BE2C (cell line): ENCODE measurements around the gene MMS22L.

ENCODE experiments used
- DNase-seq: peaks from one replicate; pipeline ENCODE4 v3.0.0-alpha.2; 2020
- H3K27me3 ChIP-seq: fragments of 250-450 bp; sonication (Bioruptor Pico); 2 replicates; pipeline ENCODE4 v1.5.1; 2020; ENCODE audit warnings: mild to moderate bottlenecking
- H3K36me3 ChIP-seq: fragments of 250-450 bp; sonication (Bioruptor Pico); 2 replicates; pipeline ENCODE4 v1.5.1; 2020; ENCODE audit warnings: mild to moderate bottlenecking
- H3K4me1 ChIP-seq: fragments of 250-450 bp; sonication (Bioruptor Pico); 2 replicates; pipeline ENCODE4 v1.5.1; 2020
- H3K4me3 ChIP-seq: 2 replicates; pipeline ENCODE4 v1.5.1; 2011; ENCODE audit warnings: low read depth, low read length
- H3K9me3 ChIP-seq: fragments of 250-450 bp; sonication (Bioruptor Pico); 2 replicates; pipeline ENCODE4 v1.5.1; 2020
- TF ChIP-seq, protein P1 (sequence below): IDR thresholded peaks from 2 replicates; pipeline ENCODE4 v1.5.1; 2012; ENCODE audit warnings: mild to moderate bottlenecking, low read depth, low read length

The MMS22L gene

DNA sequence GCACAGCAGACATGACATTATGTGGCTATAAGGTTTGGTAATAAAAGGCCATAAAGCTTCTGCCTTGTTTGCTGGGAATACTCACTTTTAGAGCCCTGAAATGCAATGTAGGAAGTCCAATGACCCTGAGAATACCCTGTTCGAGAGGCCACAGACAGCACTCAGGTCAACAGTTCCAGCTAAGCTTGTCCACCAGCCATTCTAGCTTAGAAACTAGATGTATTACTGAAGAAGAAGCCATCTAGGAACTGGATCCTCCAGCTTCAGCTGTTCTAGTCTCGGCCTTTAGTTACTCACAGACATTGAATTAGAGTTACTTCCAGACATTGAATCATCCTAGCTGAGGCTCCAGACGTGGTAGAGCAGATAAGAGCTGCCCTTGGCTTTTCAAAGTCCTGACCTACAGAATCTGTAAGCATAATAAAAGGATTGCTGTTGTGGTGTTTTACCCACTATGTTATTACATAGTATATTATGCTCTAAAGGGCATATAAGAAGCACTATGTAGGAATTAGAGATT is 84.9 kb downstream of the MMS22L start:
- H3K36me3 ChIP-seq = peaks cover 6% of the 10 kb centered on the region; the same call in 1 of the 2 replicates
- TF ChIP-seq, protein P1, sequence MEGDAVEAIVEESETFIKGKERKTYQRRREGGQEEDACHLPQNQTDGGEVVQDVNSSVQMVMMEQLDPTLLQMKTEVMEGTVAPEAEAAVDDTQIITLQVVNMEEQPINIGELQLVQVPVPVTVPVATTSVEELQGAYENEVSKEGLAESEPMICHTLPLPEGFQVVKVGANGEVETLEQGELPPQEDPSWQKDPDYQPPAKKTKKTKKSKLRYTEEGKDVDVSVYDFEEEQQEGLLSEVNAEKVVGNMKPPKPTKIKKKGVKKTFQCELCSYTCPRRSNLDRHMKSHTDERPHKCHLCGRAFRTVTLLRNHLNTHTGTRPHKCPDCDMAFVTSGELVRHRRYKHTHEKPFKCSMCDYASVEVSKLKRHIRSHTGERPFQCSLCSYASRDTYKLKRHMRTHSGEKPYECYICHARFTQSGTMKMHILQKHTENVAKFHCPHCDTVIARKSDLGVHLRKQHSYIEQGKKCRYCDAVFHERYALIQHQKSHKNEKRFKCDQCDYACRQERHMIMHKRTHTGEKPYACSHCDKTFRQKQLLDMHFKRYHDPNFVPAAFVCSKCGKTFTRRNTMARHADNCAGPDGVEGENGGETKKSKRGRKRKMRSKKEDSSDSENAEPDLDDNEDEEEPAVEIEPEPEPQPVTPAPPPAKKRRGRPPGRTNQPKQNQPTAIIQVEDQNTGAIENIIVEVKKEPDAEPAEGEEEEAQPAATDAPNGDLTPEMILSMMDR = no peak

DNA sequence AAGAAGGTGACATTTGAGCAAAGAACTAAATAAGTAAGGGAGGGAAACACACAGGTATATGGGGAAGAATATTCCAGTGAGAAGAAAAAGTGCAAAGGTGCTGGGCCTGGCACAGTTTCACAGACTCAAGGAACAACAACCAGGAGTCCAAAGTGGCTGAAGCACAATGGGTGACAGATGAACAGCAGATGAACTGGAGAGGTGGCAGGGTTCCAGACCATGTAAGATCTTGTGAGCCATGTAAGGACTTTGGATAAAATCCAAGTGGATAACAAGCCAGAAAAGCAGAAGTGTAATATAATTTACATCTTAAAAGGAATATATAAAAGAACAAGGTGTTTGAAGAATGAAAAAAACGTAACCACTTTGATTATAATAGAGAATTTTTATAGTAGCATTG is 87.9 kb downstream of the MMS22L start:
- H3K4me3 ChIP-seq = no peak overlapping the region
- no peaks in the 10 kb centered on the region for H3K9me3 ChIP-seq
- TF ChIP-seq, protein P1 = no peak
- peak; percentile 15 for DNase-seq
- no peaks in the 10 kb centered on the region for H3K4me1 ChIP-seq
- H3K27me3 ChIP-seq = no peaks in the 10 kb centered on the region
- peaks cover 6% of the 10 kb centered on the region; the same call in 1 of the 2 replicates for H3K36me3 ChIP-seq

More for the DNA sequence above, 84.9 kb downstream of the MMS22L start:
- Histone ChIP-seq H3K4me1 (no peaks in the 10 kb centered on the region; the same call in 1 of the 2 replicates), H3K4me3 (no peak overlapping the region), H3K9me3 (no peaks in the 10 kb centered on the region), H3K27me3 (no peaks in the 10 kb centered on the region)
- DNase-seq = no peak

GRCh38 chr6:97189767-97190166 is 93.2 kb downstream of the MMS22L start:
- H3K9me3 ChIP-seq = no peaks in the 10 kb centered on the region
- H3K4me3 ChIP-seq = no peak overlapping the region
- H3K36me3 ChIP-seq = no peaks in the 10 kb centered on the region; the same call in 1 of the 2 replicates
- DNase-seq = no peak
- TF ChIP-seq, protein P1 = no peak
- no peaks in the 10 kb centered on the region for H3K27me3 ChIP-seq
- H3K4me1 ChIP-seq = no peaks in the 10 kb centered on the region

- DNase-seq = no peak
- TF ChIP-seq, protein P1 = no peak
- Histone ChIP-seq H3K4me3 (no peak overlapping the region), H3K4me1 (no peaks in the 10 kb centered on the region), H3K27me3 (no peaks in the 10 kb centered on the region), H3K36me3 (no peaks in the 10 kb centered on the region), H3K9me3 (no peaks in the 10 kb centered on the region)
These were observed 95.1 kb downstream of the MMS22L start for GRCh38 chr6:97187951-97188350.

- Histone ChIP-seq H3K4me1 (no peaks in the 10 kb centered on the region), H3K9me3 (no peaks in the 10 kb centered on the region), H3K27me3 (no peaks in the 10 kb centered on the region), H3K4me3 (no peak overlapping the region), H3K36me3 (no peaks in the 10 kb centered on the region)
- peak; percentile 80 for DNase-seq
- TF ChIP-seq, protein P1 = peak; percentile 94
These were observed 96.5 kb downstream of the MMS22L start for GRCh38 chr6:97186416-97186999.

DNA sequence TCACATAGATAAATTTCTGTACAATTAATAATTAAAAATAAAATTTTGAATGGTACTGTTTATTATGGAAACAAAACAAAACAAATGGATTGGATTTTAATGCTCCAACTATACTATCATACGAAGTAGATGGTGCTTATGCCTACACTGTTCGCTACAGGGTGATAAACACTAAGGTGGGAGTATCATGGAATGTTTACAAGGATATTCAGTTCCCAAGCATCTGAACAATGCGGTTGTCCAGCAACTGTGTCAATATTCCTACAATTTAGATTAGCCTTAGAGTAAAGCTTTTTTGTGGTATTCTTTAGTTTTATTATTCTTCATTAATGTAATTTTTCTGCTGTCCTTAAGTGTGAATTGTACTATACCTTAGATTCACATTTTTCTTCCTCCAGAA is 105.1 kb downstream of the MMS22L start:
- H3K27me3 ChIP-seq = no peaks in the 10 kb centered on the region
- DNase-seq = no peak
- H3K4me1 ChIP-seq = no peaks in the 10 kb centered on the region
- TF ChIP-seq, protein P1 = no peak
- no peaks in the 10 kb centered on the region for H3K9me3 ChIP-seq
- H3K4me3 ChIP-seq = no peak overlapping the region
- peaks cover 8% of the 10 kb centered on the region; the same call in 1 of the 2 replicates for H3K36me3 ChIP-seq
